Chondrocyte (in vitro differentiated cells): ENCODE data around the gene PFDN6. TPM values are rescaled to one million over a fixed set of nuclear protein-coding genes. Genes with fewer than 3 reads are reported as not detected.
A peak's percentile ranks its signal among the peaks of the same experiment; 100 is the strongest.

ENCODE experiments used
- DNase-seq: peaks from one replicate; pipeline ENCODE4 v3.0.0; 2021; ENCODE audit warnings: mixed read lengths, low spot score
- H3K27ac Mint-ChIP-seq: one replicate; pipeline ENCODE4 v1.8.0; 2021; ENCODE audit warnings: mild to moderate bottlenecking, moderate library complexity, mixed read lengths; ENCODE audit not compliant: unreplicated experiment
- H3K27me3 Mint-ChIP-seq: 2 replicates; pipeline ENCODE4 v1.8.0; 2021; ENCODE audit warnings: low read depth, mixed read lengths
- H3K36me3 Mint-ChIP-seq: 2 replicates; pipeline ENCODE4 v1.8.0; 2021; ENCODE audit warnings: low read depth, mixed read lengths
- H3K4me1 Mint-ChIP-seq: 2 replicates; pipeline ENCODE4 v1.8.0; 2021; ENCODE audit warnings: low read depth, mild to moderate bottlenecking, mixed read lengths
- H3K4me3 Mint-ChIP-seq: one replicate; pipeline ENCODE4 v1.8.0; 2021; ENCODE audit warnings: mild to moderate bottlenecking, moderate library complexity, mixed read lengths; ENCODE audit not compliant: unreplicated experiment
- H3K9me3 Mint-ChIP-seq: 2 replicates; pipeline ENCODE4 v1.8.0; 2021; ENCODE audit warnings: low read depth, mixed read lengths
- CTCF ChIP-seq: fragments of 200-600 bp; sonication (generic); IDR thresholded peaks from 2 replicates; pipeline ENCODE4 v1.5.0; 2021; ENCODE audit warnings: antibody characterized with exemption, mild to moderate bottlenecking, moderate library complexity
- total RNA-seq: library from RNA; stranded (reverse); gene quantifications from 3 replicates; pipeline ENCODE4 v1.2.1, GENCODE V29; 2021

The PFDN6 gene
- total RNA-seq, 1 donor from 2014 or later = 25.3 TPM

DNA sequence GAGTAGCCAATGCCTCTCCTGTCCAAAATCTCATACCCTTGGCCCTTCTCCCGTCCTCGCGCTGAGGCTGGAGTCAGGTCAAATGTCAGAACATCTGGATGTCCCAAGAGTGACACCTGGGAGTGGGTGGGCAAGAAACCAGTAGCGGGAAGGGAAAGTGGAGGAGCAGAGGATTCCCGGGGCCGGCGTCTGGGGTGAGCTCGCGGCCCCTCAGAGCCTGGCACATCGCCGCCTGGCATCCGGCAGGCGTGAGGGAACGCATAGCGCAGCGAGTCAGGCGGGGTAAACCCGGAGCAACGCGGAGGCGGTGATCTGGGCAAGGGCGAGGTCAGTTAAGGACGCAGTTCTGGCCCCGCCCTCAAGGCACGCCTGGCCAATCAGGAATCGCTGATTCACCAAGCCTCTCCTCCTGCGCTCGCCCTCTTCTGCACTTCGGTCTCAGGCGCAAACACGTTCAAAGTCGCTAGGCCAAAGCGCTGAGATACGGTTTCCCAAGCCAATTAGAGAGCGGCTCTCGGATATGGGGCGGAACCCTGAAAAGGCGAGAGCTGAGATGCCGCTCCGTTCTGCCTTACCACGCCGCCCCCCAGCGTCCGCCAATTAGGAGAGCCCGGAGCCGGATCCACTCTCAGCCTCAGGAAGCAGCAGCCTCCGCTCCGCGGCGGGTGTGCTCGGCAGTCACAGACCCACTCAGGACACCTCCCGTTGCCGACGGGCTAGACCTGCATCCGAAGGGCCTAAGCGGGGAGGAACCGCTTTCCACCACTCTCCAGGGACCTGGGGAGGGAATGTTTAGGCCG lies 40.3 kb upstream of the PFDN6 start:
- no peak for TF ChIP-seq CTCF
- Mint-ChIP-seq H3K4me3 (peak overlapping the region; percentile 87), H3K27me3 (no peaks in the 10 kb centered on the region), H3K36me3 (peaks cover 9% of the 10 kb centered on the region), H3K27ac (peak overlapping the region; percentile 97), H3K4me1 (peaks cover 43% of the 10 kb centered on the region), H3K9me3 (no peaks in the 10 kb centered on the region)
- peak; percentile 97 for DNase-seq

GRCh38 chr6:33249732-33250630 lies 39.4 kb upstream of the PFDN6 start:
- no peak for TF ChIP-seq CTCF
- H3K4me3 Mint-ChIP-seq = peak overlapping the region; percentile 87
- no peak for DNase-seq
- H3K27ac Mint-ChIP-seq = peak overlapping the region; percentile 97
- H3K4me1 Mint-ChIP-seq = peaks cover 43% of the 10 kb centered on the region
- no peaks in the 10 kb centered on the region for H3K27me3 Mint-ChIP-seq
- H3K9me3 Mint-ChIP-seq = no peaks in the 10 kb centered on the region
- H3K36me3 Mint-ChIP-seq = peaks cover 9% of the 10 kb centered on the region

GRCh38 chr6:33250731-33251130 lies 38.7 kb upstream of the PFDN6 start:
- TF ChIP-seq CTCF = no peak
- peak overlapping the region; percentile 87 for H3K4me3 Mint-ChIP-seq
- H3K36me3 Mint-ChIP-seq = peaks cover 9% of the 10 kb centered on the region
- H3K27ac Mint-ChIP-seq = peak overlapping the region; percentile 97
- H3K9me3 Mint-ChIP-seq = no peaks in the 10 kb centered on the region
- no peak for DNase-seq
- no peaks in the 10 kb centered on the region for H3K27me3 Mint-ChIP-seq
- peaks cover 43% of the 10 kb centered on the region for H3K4me1 Mint-ChIP-seq

GRCh38 chr6:33251395-33252012 lies 37.9 kb upstream of the PFDN6 start:
- no peak for DNase-seq
- Mint-ChIP-seq H3K4me3 (no peak overlapping the region), H3K4me1 (peaks cover 43% of the 10 kb centered on the region), H3K36me3 (peaks cover 9% of the 10 kb centered on the region), H3K27me3 (no peaks in the 10 kb centered on the region), H3K27ac (peak overlapping the region; percentile 42), H3K9me3 (no peaks in the 10 kb centered on the region)
- no peak for TF ChIP-seq CTCF

GRCh38 chr6:33252759-33253158 lies 36.6 kb upstream of the PFDN6 start:
- Mint-ChIP-seq H3K27me3 (no peaks in the 10 kb centered on the region), H3K9me3 (no peaks in the 10 kb centered on the region), H3K27ac (peak overlapping the region; percentile 38), H3K4me1 (peaks cover 43% of the 10 kb centered on the region), H3K36me3 (peaks cover 10% of the 10 kb centered on the region), H3K4me3 (no peak overlapping the region)
- no peak for DNase-seq
- no peak for TF ChIP-seq CTCF
